ENCODE results near the gene TMEM158.

Gene TMEM158

GRCh38 chr3:45246241-45246640 is 20.2 kb upstream of the TMEM158 start:
- H3K27ac ChIP-seq: no peak overlapping the region
- TF ChIP-seq, protein P1, sequence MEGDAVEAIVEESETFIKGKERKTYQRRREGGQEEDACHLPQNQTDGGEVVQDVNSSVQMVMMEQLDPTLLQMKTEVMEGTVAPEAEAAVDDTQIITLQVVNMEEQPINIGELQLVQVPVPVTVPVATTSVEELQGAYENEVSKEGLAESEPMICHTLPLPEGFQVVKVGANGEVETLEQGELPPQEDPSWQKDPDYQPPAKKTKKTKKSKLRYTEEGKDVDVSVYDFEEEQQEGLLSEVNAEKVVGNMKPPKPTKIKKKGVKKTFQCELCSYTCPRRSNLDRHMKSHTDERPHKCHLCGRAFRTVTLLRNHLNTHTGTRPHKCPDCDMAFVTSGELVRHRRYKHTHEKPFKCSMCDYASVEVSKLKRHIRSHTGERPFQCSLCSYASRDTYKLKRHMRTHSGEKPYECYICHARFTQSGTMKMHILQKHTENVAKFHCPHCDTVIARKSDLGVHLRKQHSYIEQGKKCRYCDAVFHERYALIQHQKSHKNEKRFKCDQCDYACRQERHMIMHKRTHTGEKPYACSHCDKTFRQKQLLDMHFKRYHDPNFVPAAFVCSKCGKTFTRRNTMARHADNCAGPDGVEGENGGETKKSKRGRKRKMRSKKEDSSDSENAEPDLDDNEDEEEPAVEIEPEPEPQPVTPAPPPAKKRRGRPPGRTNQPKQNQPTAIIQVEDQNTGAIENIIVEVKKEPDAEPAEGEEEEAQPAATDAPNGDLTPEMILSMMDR (conservative IDR thresholded peaks at IDR 0.05): no peak

DNA sequence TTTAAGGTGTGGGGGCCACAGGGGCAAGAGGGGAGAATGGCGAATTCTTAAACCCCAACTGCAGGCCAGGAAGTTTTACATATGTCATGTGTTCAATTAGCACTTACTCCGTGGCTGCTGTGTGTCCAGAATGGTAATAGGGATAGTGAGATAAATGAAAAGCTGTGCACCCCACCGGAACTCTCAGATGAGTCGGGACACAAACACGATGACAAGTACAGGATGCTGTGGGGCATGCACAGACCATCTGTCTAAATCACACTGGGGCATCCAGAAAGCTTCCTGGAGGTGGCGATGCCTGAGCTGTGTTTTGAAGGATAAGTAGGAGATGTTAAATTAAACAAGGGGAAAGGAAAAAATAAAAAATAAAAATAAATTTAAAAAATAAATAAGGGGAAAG is 18.3 kb upstream of the TMEM158 start:
- TF ChIP-seq, protein P1 (conservative IDR thresholded peaks at IDR 0.05): no peak
- H3K27ac ChIP-seq: no peak overlapping the region

DNA sequence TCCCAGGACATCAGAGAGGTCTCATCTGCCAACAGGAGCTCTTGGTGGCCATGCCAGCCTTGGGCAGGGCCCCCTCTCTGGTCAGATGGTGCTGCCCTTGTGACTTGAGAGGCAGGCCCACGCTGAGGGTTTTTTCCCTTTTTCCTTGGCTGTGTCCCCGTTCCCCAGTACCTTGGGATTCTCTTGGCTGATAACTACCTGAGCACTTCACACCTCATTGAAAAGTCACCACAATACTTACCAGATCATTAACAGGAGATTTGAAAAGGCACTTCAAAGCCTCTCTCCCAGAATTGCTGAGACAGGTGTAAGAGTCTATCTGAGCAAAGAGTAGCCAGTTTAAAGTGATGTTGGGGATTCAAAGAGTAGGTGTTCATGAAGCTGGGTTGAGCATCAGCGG is 15.1 kb upstream of the TMEM158 start:
- H3K27ac ChIP-seq: no peak overlapping the region
- TF ChIP-seq, protein P1 (conservative IDR thresholded peaks at IDR 0.05): no peak

- no peak overlapping the region for H3K27ac ChIP-seq
- TF ChIP-seq, protein P1 (conservative IDR thresholded peaks at IDR 0.05): no peak
Measured at GRCh38 chr3:45240292-45240691, 14.2 kb upstream of the TMEM158 start.

DNA sequence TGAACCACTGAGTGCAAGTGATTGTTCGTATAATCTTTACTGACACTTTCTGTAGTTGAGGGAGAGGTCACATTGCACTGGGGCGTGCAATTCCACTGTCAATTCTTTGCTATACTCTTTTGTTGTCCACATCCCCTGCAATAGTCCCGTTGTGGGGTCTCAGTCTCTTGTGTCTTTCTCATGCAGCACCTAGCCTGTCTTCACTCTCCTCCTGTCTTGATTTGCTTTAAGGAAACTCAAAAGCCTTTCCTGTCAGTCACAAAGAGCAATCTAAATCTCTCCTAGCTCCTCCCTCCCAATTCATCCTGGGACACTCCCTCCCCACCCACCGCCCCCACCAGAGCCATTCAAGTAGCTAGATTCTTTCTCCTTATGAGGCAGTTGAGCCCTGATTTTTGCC is 13.2 kb upstream of the TMEM158 start:
- TF ChIP-seq, protein P1 (conservative IDR thresholded peaks at IDR 0.05): no peak

DNA sequence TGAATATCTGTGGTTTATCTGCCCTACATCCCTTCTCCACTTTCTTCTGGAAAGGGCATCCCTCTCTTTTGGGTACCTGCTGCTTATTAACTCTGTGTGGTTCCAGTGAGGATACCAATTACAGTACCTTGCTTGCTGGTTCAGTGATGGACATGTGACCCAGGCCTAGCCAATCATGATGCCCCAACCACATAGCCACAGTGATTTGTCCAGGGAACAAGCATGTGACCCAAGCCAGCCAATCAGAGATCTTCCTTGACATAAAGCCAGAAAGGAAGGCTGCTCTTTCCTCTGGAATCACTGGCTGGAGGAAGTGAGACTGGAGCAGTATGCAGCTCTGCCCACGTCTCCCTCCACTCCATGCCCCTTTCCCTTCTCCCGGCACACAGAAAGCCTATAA is 10.9 kb upstream of the TMEM158 start:
- H3K27ac ChIP-seq: no peak overlapping the region
- TF ChIP-seq, protein P1 (conservative IDR thresholded peaks at IDR 0.05): no peak

More for the DNA sequence above, 13.2 kb upstream of the TMEM158 start:
- H3K27ac ChIP-seq: no peak overlapping the region

DNA sequence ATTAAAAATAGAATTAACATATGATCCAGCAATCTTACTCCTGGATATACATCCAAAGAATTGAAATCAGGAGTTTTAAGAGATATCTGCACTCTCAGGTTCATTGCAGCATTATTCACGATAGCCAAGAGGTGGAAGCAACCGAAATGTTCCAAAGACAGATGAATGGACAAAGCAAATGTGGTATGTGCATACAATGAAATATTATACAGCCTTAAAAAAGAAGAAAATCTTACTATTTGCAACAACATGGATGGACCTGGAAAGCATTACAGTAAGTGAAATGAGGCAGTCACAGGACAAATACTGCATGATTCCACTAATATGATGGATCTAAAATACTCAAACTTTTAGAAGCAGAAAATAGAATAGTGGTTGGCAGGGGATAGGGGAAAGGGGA is 9.3 kb upstream of the TMEM158 start:
- TF ChIP-seq, protein P1 (conservative IDR thresholded peaks at IDR 0.05): no peak

GRCh38 chr3:45234250-45234649 is 8.2 kb upstream of the TMEM158 start:
- TF ChIP-seq, protein P1 (conservative IDR thresholded peaks at IDR 0.05): no peak
- no peak overlapping the region for H3K27ac ChIP-seq

More for the DNA sequence above, 9.3 kb upstream of the TMEM158 start:
- H3K27ac ChIP-seq: no peak overlapping the region
